HUES64 (cell line): ENCODE measurements around the gene KRTAP4-7.

Experiments
- H3K27ac ChIP-seq: 2 replicates; pipeline ENCODE4 v1.7.0; 2013; ENCODE audit warnings: low read depth, low read length, inconsistent platforms
- H3K27me3 ChIP-seq: 2 replicates; pipeline ENCODE4 v1.6.1; 2013; ENCODE audit warnings: mild to moderate bottlenecking, low read length; ENCODE audit not compliant: insufficient read depth
- H3K36me3 ChIP-seq: 2 replicates; pipeline ENCODE4 v1.6.1; 2013; ENCODE audit warnings: mild to moderate bottlenecking, low read length; ENCODE audit not compliant: insufficient read depth
- H3K4me1 ChIP-seq: 2 replicates; pipeline ENCODE4 v1.6.1; 2013; ENCODE audit warnings: mild to moderate bottlenecking, low read length, moderate library complexity; ENCODE audit not compliant: insufficient read depth
- H3K4me3 ChIP-seq: 2 replicates; pipeline ENCODE4 v1.5.1; 2013; ENCODE audit warnings: mild to moderate bottlenecking, low read length, moderate library complexity
- H3K9ac ChIP-seq: 2 replicates; pipeline ENCODE4 v1.6.1; 2013; ENCODE audit warnings: mild to moderate bottlenecking, low read depth, low read length
- H3K9me3 ChIP-seq: 2 replicates; pipeline ENCODE4 v1.6.1; 2013; ENCODE audit warnings: low read depth, low read length; ENCODE audit not compliant: insufficient read depth
- WGBS: fragments of 150-250, 120-280 bp; methylation state at CpG from one replicate; pipeline ENCODE4 v1.1.7; 2013; ENCODE audit warnings: missing lambda C conversion rate; 5-methylcytosine and 5-hydroxymethylcytosine counted together

The KRTAP4-7 gene

GRCh38 chr17:41133880-41134735, 50.2 kb downstream of the KRTAP4-7 start:
- H3K9me3 ChIP-seq: 0 out of 2 replicates have a peak, but pooled peaks cover 4% of the 10 kb centered on the region
- no peak overlapping the region for H3K4me3 ChIP-seq
- no peak overlapping the region for H3K9ac ChIP-seq
- H3K36me3 ChIP-seq: no peaks in the 10 kb centered on the region
- 97% methylated on average over 2 of the region's 2 CpGs for WGBS
- no peak overlapping the region for H3K27ac ChIP-seq
- H3K4me1 ChIP-seq: no peaks in the 10 kb centered on the region
- H3K27me3 ChIP-seq: no peaks in the 10 kb centered on the region
